ENCODE results near the gene MED12L. TPM values are rescaled to one million over a fixed set of nuclear protein-coding genes. Genes with fewer than 3 reads are reported as not detected.

The MED12L gene
- polyA plus RNA-seq, 1 of the 3 experiments (the other 2 are of a cell fraction), result 0.03 TPM

DNA sequence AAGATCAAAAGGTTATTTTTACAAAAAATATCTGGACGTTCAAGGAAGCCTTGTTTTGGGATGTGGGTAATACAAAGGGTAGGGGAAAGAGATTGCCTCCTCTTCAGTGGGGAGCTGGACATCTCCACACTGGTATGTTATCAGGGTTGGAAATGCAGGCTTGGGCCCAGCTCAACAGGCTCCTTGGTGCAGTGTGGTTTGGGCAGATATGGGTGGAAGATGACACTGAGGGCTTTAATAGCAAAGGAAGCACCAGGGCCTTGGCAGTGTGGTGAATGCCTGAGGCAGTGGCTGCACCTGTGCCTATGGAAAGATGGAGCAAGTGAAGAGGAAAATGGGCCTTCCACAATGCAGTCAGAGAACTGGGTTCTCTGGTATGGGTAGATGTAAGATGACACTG, 11.2 kb upstream of the MED12L start (continued):
- TF ChIP-seq, protein P1, sequence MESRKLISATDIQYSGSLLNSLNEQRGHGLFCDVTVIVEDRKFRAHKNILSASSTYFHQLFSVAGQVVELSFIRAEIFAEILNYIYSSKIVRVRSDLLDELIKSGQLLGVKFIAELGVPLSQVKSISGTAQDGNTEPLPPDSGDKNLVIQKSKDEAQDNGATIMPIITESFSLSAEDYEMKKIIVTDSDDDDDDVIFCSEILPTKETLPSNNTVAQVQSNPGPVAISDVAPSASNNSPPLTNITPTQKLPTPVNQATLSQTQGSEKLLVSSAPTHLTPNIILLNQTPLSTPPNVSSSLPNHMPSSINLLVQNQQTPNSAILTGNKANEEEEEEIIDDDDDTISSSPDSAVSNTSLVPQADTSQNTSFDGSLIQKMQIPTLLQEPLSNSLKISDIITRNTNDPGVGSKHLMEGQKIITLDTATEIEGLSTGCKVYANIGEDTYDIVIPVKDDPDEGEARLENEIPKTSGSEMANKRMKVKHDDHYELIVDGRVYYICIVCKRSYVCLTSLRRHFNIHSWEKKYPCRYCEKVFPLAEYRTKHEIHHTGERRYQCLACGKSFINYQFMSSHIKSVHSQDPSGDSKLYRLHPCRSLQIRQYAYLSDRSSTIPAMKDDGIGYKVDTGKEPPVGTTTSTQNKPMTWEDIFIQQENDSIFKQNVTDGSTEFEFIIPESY (IDR thresholded peaks at IDR 0.05; ENCODE audit: borderline replicate concordance, low read depth), result no peak

DNA sequence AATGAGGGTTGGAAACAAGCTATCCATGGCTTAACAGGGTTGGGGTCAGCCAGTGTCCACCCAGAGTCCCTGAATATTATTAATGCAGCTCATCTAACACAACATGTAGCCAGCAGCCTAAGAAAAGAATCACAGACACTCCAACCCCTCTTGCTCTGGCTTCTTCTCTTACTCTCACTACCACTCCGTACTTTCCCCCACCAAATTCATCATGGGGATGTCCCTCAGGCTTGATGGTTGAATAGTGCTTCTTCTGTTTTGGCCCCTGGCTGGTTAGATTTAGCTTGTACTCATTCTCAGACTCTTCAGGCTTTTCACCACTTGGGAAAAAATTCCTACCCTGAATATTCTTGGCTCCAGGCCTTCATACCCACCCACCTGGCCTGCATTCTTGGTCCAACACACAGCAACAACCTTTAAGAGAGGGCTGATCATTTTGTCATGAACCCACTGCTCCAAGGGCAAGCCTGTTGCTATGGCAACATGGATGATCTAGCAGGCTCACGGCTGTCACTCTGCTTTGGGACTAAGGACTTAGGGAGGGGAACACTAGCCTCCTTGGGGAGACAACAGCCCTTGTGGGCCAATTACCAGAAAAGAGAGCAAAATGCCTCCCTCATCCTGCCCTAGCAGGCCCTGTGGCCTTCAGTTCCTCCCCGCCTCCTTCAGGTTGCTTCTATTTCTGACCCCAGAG, 9.4 kb upstream of the MED12L start:
- Histone ChIP-seq H3K9me3 (no peaks in the 10 kb centered on the region), H3K9me2 (no peaks in the 10 kb centered on the region), H3K27ac (ENCODE audit: low read depth in 2 of 2, low read length in 1 of 2) (no peak overlapping the region), H3K36me3 (replicated peaks in 1 of 2; ENCODE audit: control insufficient read depth in 1 of 2, insufficient read depth in 2 of 2, low read length in 1 of 2) (no peaks in the 10 kb centered on the region), H3F3A (replicated peaks; ENCODE audit: insufficient read depth) (no peaks in the 10 kb centered on the region), H3K27me3 (ENCODE audit: insufficient read depth) (peaks cover 18% of the 10 kb centered on the region), H2AFZ (ENCODE audit: low read depth) (no peak overlapping the region), H3K9ac (no peak overlapping the region), H3K79me2 (ENCODE audit: insufficient read depth) (no peaks in the 10 kb centered on the region), H4K20me1 (ENCODE audit: insufficient read depth) (no peaks in the 10 kb centered on the region), H3K4me2 (no peak overlapping the region), H3K4me1 (ENCODE audit: control insufficient read depth in 1 of 2, insufficient read depth in 2 of 2, low read depth in 1 of 2, low read length in 1 of 2) (no peaks in the 10 kb centered on the region), H3K4me3 (ENCODE audit: low read depth in 2 of 2, low read length in 1 of 2) (no peak overlapping the region)
- no peak for DNase-seq
- WGBS (ENCODE audit: low lambda C conversion rate), result 2% methylated on average over 3 of the region's 3 CpGs
- TF ChIP-seq, protein P2, sequence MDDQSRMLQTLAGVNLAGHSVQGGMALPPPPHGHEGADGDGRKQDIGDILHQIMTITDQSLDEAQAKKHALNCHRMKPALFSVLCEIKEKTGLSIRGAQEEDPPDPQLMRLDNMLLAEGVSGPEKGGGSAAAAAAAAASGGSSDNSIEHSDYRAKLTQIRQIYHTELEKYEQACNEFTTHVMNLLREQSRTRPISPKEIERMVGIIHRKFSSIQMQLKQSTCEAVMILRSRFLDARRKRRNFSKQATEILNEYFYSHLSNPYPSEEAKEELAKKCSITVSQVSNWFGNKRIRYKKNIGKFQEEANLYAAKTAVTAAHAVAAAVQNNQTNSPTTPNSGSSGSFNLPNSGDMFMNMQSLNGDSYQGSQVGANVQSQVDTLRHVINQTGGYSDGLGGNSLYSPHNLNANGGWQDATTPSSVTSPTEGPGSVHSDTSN (IDR thresholded peaks at IDR 0.05), result no peak
- TF ChIP-seq NFIC (IDR thresholded peaks at IDR 0.05; ENCODE audit: borderline replicate concordance) (no peak), FOXM1 (IDR thresholded peaks at IDR 0.05; ENCODE audit: low read depth) (no peak), YY1 (IDR thresholded peaks at IDR 0.05; ENCODE audit: low read depth) (no peak), GATA2 (CRISPR knock-in tag; IDR thresholded peaks at IDR 0.05) (no peak), TAF1 (IDR thresholded peaks at IDR 0.05; ENCODE audit: borderline replicate concordance, low read depth, low read length) (no peak), RCOR1 (IDR thresholded peaks at IDR 0.05; ENCODE audit: low read length) (no peak), RFX5 (IDR thresholded peaks at IDR 0.05; ENCODE audit: low read length) (no peak), FOXJ3 (CRISPR knock-in tag; IDR thresholded peaks at IDR 0.05) (no peak)
- TF ChIP-seq, protein P3, sequence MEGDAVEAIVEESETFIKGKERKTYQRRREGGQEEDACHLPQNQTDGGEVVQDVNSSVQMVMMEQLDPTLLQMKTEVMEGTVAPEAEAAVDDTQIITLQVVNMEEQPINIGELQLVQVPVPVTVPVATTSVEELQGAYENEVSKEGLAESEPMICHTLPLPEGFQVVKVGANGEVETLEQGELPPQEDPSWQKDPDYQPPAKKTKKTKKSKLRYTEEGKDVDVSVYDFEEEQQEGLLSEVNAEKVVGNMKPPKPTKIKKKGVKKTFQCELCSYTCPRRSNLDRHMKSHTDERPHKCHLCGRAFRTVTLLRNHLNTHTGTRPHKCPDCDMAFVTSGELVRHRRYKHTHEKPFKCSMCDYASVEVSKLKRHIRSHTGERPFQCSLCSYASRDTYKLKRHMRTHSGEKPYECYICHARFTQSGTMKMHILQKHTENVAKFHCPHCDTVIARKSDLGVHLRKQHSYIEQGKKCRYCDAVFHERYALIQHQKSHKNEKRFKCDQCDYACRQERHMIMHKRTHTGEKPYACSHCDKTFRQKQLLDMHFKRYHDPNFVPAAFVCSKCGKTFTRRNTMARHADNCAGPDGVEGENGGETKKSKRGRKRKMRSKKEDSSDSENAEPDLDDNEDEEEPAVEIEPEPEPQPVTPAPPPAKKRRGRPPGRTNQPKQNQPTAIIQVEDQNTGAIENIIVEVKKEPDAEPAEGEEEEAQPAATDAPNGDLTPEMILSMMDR (IDR thresholded peaks at IDR 0.05), result no peak
- TF ChIP-seq, protein P4, sequence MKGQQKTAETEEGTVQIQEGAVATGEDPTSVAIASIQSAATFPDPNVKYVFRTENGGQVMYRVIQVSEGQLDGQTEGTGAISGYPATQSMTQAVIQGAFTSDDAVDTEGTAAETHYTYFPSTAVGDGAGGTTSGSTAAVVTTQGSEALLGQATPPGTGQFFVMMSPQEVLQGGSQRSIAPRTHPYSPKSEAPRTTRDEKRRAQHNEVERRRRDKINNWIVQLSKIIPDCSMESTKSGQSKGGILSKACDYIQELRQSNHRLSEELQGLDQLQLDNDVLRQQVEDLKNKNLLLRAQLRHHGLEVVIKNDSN (IDR thresholded peaks at IDR 0.05; ENCODE audit: borderline replicate concordance, low read depth), result no peak
- CTCF ChIA-PET, result interaction anchor here (0.7 to 1.1 kb wide), 3 partner anchors 9 to 69 kb away, joined by 3 read pairs; no protein-coding TSS in a partner anchor
- POLR2A ChIA-PET, result no interaction called here

All from SK-N-SH (cell line).